GM12892 (cell line): ENCODE measurements around the gene NES.

Source experiments
- DNase-seq: peaks from one replicate; pipeline ENCODE4 v3.0.0; 2011; ENCODE audit not compliant: insufficient read length
- FAIRE-seq: peaks from 2 replicates; lab custom pipeline; 2011; peaks lifted over from hg19 to GRCh38; lab: Jason Lieb, UNC
- POLR2A ChIP-seq: IDR thresholded peaks from 2 replicates; pipeline ENCODE4 v1.6.1; 2011; ENCODE audit warnings: low read depth, low read length, control low read depth
- POLR2AphosphoS5 ChIP-seq: IDR thresholded peaks from 2 replicates; pipeline ENCODE4 v1.6.1; 2011; ENCODE audit warnings: low read depth, low read length, control low read depth
- TAF1 ChIP-seq: IDR thresholded peaks from 2 replicates; pipeline ENCODE4 v1.6.1; 2011; ENCODE audit warnings: low read depth, mild to moderate bottlenecking, control low read depth, low read length, borderline replicate concordance

The NES gene

DNA sequence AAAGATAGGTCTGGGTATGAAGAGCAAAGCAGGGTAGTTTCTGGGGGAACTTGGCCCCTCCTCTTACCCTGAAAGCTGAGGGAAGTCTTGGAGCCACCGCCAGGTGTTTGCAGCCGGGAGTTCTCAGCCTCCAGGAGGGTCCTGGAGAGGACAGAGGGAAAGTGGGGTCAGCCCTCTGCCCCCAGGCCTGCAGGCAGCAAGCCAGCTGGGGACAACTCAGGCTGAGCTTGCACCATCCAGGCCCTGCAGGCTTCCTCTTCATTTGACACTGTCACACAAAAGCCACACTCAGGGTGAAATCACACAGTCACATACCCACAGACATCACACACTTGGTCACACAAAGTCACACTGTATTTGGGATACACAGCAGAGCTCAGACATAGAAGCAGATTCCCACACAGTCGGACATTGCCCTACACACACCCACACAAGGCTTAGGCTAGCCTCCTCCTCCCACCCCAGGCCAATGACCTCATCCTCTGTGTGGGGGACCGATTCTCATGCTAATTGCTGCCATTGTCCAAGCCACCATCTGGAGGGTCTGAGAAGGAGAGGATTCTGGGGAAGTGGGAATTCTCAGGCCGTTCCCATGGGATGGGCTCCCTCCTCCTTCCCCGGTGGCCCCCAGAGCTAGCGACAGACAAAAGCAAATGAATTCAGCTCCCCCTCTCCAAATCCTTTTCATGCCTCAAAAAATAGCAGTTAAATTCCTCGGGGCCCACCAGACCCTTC is 3.7 kb downstream of the NES start:
- FAIRE-seq (no peak), DNase-seq (no peak)
- TF ChIP-seq POLR2A = no peak
- TF ChIP-seq TAF1 = no peak
- TF ChIP-seq POLR2AphosphoS5 = no peak

DNA sequence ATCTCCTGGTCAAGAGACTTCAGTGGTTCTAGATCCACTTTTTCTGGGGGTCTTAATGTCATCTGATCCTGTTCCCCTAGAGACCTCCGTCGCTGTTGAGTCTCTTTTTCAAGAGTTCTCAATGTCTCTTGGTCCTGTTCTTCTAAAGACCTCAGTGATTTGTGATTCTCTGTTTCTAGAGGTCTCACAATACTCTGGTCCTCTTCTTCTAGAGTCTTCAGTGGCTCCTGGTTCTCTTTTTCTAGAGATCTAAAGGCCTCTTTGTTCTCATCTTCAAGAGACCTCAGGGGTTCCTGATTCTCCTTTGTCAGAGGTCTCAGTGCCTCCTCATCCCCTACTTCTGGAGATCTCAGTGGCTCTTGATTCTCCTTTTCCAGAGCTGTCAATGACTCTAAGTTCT is 5.4 kb downstream of the NES start:
- FAIRE-seq = no peak
- TF ChIP-seq POLR2A = no peak
- no peak for TF ChIP-seq TAF1
- no peak for TF ChIP-seq POLR2AphosphoS5

DNA sequence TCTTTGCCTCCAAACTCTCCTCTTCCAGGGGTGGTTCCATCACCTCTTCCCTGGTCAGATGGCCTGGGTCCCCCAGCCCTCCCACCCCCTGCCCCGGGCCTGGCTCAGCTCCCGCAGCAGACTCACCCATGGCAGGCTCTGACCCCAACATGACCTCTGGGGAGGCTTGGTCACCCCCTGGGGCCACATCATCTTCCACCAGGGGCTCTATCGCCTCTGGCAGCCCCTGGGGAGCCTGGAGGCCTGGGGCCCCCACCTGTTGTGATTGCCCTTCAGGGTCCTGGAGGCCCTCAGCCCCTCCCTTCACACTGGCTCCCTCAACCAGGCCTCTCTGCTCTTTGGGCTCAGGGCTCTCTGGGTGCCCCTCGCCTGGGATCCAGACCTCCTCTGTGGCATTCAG is 6.4 kb downstream of the NES start:
- FAIRE-seq (no peak), DNase-seq (no peak)
- no peak for TF ChIP-seq TAF1
- TF ChIP-seq POLR2AphosphoS5 = no peak
- no peak for TF ChIP-seq POLR2A

More for the DNA sequence above, 5.4 kb downstream of the NES start:
- no peak for DNase-seq

DNA sequence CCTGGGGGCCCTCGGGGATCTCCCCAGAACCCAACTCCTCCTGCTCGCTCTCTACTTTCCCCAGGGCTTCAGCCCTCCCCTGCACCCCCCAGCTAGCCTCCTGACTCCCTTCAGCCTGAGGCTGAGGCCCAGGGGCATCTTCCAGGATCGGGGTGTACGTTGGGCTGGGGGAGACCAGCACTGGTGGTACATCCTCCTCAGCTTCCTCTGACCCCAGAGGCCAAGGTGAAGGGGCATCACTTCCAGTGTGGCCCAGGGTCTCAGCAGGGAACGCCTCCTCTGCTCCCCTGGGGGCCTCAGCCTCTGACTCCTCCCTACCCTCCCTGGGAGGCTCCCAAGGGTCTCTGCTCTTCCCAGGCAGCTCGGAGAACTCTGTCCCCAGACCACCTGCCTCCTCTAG is 6.8 kb downstream of the NES start:
- FAIRE-seq = no peak

DNA sequence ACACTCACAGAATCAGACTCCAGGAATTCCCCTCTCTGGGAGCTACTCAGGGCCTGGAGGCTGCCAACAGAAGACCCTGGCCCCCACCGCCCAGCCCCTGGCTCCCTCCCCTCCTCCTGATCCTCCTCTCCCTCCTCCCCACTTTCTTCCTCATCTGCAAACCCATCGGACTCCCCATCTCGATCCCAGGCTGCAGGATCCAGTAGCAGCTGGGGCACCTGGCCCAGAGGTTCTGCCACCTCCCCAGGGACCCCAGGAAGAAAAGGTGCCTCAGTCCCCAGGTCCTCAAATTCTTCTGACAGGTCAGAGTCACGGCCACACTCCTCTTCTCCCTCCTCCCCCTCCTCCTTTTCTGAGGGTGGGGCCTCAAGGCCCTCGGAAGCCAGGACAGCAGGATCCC is 7.4 kb downstream of the NES start:
- DNase-seq (no peak), FAIRE-seq (no peak)
- TF ChIP-seq TAF1 = no peak
- no peak for TF ChIP-seq POLR2AphosphoS5
- TF ChIP-seq POLR2A = no peak

More for the DNA sequence above, 6.8 kb downstream of the NES start:
- no peak for DNase-seq
- no peak for TF ChIP-seq TAF1
- no peak for TF ChIP-seq POLR2A
- TF ChIP-seq POLR2AphosphoS5 = no peak

DNA sequence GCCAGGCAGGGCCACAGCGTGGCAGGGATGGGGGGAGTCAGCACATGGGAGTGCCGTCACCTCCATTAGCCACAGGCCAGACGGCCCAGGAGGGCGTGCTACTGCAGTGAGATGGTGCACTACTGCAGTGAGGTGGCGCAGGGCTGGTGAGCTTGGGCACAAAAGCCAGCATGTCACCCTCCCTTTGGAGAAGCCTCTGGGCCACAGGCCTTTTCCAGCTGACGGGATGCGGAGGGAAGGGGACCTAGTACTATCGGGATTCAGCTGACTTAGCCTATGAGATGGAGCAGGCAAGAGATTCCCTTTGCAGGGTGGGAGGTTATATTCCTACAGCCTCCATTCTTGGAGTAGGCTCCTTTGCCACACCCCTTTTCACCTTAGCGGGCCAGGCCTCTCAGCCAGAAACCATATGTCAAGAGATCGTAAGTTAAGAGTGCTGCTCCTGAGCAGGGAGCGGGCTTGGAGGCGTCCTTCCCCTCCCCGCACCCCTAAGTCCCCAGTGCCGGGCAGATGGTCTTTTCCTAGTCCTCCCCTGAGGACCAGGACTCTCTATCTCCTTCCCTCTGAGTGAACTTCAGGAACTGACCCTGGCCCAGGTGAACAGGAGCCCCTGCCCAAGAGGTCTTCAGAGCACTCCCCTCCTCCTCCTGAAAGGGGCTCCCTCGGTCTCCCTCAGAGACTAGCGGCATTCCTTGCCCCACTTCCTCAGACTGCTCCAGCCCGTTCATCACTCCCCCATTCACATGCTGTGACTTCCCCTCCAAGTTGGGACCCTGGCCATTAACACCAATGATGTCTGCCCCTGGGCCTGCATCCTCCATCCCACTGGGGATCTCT is 8.2 kb downstream of the NES start:
- no peak for FAIRE-seq
- DNase-seq = no peak
- TF ChIP-seq POLR2AphosphoS5 (no peak), POLR2A (no peak), TAF1 (no peak)

DNA sequence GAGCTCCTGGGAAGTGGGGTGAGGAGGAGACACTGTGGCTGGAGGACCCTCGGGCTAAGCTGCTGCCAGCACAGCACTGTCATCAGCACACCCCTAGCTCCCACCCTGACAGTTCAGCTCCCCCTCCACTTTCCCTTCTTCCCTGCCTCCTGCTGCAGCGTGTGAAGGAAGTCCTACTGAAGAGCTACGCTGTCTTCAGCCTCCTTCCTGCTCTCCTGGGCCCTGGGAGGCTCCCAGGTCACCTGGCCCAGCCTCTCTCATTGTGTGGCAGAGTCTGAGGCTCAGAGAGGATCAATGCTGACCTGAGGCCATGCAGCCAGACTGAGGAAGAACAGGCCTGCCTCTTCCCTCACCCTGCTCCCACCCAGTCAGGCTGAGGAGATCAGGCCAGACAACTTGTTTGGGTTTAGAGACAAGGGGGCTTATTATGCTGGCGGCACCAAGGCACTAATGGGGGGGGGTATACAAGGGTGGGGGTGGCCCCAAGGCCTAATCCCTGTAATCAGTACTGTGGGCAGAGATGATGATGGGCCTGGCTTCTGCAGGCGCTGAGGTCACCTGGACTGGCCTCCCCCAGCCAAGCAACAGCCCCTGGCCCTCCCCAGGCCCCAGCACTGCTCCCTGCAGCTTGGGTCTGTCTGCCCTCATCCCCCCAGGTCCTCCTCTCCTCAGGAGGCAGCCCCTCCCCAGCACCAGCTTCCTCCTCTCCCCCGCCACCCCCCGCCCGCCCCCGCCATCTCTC is 9.1 kb downstream of the NES start:
- no peak for DNase-seq
- TF ChIP-seq POLR2A (no peak), TAF1 (no peak), POLR2AphosphoS5 (no peak)
- no peak for FAIRE-seq

DNA sequence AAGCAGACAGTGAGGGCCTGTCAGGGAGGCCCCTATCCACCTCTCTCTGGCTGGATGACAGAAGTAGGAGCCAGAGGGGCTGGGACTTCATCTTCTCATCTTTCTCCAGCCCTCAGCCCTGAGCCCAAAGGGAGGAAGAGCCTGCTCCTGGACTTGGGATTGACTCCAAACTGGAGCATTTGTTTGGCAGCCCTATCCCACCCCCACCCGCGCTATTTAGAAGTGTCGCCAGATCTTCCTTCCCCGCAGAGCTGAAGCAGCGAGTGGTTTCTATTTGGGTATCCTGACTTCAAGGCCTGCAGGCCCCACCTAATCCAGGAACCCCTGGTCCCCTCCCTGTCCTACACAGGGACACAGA is 9.6 kb downstream of the NES start:
- TF ChIP-seq POLR2A (no peak), TAF1 (no peak), POLR2AphosphoS5 (no peak)
- no peak for FAIRE-seq
- DNase-seq = no peak

DNA sequence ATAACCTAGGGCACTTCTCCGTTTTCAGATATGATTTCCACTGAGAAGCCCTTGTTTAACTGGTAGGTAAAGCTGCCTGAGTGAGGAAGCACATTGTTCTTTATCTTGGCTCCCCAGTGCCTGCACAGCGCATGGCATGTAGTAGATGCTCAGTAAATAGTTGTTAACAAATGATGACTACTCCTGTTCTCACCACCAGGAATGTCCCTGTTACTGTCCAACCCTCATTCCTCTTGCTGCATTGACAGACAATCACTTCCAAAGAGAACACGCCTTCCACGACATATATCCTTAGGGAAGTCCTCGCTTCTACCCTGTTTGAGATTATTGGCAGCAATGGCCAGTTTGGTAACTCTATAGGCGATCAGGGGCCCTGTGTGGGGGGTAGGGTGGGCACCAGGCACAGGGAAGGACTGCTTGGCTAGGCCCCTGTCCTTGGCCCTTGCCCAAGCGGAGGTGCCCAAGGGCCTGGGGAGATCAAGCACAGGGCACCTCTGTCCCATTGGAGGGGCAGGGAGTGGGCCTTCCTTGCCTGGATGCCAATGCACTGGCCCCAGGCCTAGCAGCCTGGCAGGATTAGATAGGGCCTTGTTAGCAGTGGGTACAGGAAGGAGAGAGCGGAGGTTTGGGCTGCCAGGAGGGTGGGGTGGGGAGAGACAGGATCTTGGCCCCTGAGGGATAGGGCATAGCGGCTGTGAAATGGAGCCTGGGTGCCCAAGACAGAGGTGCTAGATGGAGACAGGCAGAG is 10.2 kb downstream of the NES start:
- DNase-seq (no peak), FAIRE-seq (no peak)

DNA sequence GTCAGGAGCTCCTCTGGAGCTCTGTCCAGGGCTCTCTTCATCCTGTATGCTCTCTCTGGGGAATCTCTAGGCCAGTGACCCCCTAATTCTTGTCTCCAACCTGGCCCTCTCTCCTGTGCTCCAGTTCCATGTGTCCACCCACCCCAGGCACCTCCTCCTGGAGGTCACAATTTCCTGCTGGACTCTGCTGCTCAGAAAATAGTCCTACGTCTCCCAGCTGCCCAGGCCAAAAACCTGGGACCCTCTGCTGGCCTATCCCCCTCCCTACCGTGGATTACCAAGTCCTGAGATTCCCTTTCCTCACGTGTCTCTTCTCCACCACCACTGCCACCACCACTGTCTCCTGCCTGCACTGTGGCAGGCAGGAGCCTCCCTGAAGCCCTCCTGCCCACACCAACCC is 11.7 kb downstream of the NES start:
- no peak for TF ChIP-seq TAF1
- DNase-seq = no peak
- no peak for FAIRE-seq

More for the DNA sequence above, 10.2 kb downstream of the NES start:
- TF ChIP-seq POLR2A (no peak), POLR2AphosphoS5 (no peak), TAF1 (no peak)
